Gastroesophageal sphincter (tissue), 4 donors: Measurements from ENCODE around the gene NAALADL2. TPM values are rescaled to one million over a fixed set of nuclear protein-coding genes. Genes with fewer than 3 reads are reported as not detected.

Experiments
- ATAC-seq: fragments of 150-250 bp; one replicate; pipeline ENCODE4 v1.9.1; 2016; ENCODE audit warnings: mild to moderate bottlenecking, moderate library complexity
- H3K27ac ChIP-seq, 4 donors: fragments of 200-600 bp; sonication (generic) in 3 of 4; 1 replicate in 3 of 4; 2 replicates in 1 of 4; pipeline ENCODE4 v1.5.1; 2016 to 2019
- H3K27me3 ChIP-seq: fragments of 200-600 bp; sonication (generic); one replicate; pipeline ENCODE4 v1.5.1; 2019
- H3K36me3 ChIP-seq, 2 donors: fragments of 200-600 bp; sonication (generic); one replicate each; pipeline ENCODE4 v1.5.1; 2019; ENCODE audit warnings: control low read depth in 1 of 2
- H3K4me1 ChIP-seq, 3 donors: fragments of 200-600 bp; sonication (generic); 1 replicate in 2 of 3; 2 replicates in 1 of 3; pipeline ENCODE4 v1.5.1; 2016 to 2019; ENCODE audit warnings: control low read depth in 2 of 3
- H3K4me3 ChIP-seq, 2 donors: fragments of 200-600 bp; sonication (generic); one replicate each; pipeline ENCODE4 v1.5.1; 2019; ENCODE audit warnings: mild to moderate bottlenecking in 1 of 2, moderate library complexity in 1 of 2
- H3K9me3 ChIP-seq, 3 donors: fragments of 200-600 bp; sonication (generic); one replicate each; pipeline ENCODE4 v1.5.1; 2017 to 2019; ENCODE audit warnings: control low read depth in 2 of 3
- CTCF ChIP-seq, 4 experiments: fragments of 200-600 bp in 2 of 4; fragments of 450-650 bp in 2 of 4; sonication (generic) in 1 of 4; IDR thresholded peaks; one replicate each; pipeline ENCODE4 v1.5.1; 2017 to 2019; ENCODE audit warnings: antibody characterized with exemption in 4 of 4, mild to moderate bottlenecking in 2 of 4, moderate library complexity in 2 of 4
- EP300 ChIP-seq: sonication (generic); formaldehyde crosslinking; IDR thresholded peaks from one replicate; pipeline ENCODE4 v1.6.1; 2017; ENCODE audit warnings: antibody characterized with exemption, mild to moderate bottlenecking
- POLR2A ChIP-seq, 2 donors: fragments of 450-650 bp; IDR thresholded peaks; one replicate each; pipeline ENCODE4 v1.6.1; 2017; ENCODE audit warnings: antibody characterized with exemption in 2 of 2, mild to moderate bottlenecking in 2 of 2, moderate library complexity in 1 of 2
- POLR2AphosphoS5 ChIP-seq: sonication (generic); formaldehyde crosslinking; IDR thresholded peaks from one replicate; pipeline ENCODE4 v1.6.1; 2017; ENCODE audit warnings: antibody characterized with exemption
- WGBS, 2 donors: methylation state at CpG; one replicate each; pipeline ENCODE4 v1.1.5; 2018; ENCODE audit warnings: low coverage in 1 of 2; 5-methylcytosine and 5-hydroxymethylcytosine counted together
- total RNA-seq, 4 donors: library from RNA; depleted of rRNA; stranded (reverse); fragments of >200 nt; gene quantifications; one replicate each; pipeline ENCODE4 v1.1.0, GENCODE V29; 2016

NAALADL2 gene
- total RNA-seq, 4 donors from 2014 or later, result 3.1 to 7.4 (median 6.2) TPM

GRCh38 chr3:175743733-175744400, 884.7 kb downstream of the NAALADL2 start:
- TF ChIP-seq POLR2A (IDR thresholded peaks at IDR 0.05) (no peak), EP300 (no peak), POLR2AphosphoS5 (no peak), CTCF (IDR thresholded peaks at IDR 0.05) (no peak)
- Histone ChIP-seq H3K4me3 (no peak overlapping the region), H3K9me3 (no peaks in the 10 kb centered on the region), H3K36me3 (no peaks in the 10 kb centered on the region), H3K27ac (no peak overlapping the region), H3K27me3 (no peaks in the 10 kb centered on the region), H3K4me1 (no peaks in the 10 kb centered on the region)
- WGBS, 2 donors, result 88 to 90% methylated on average over 5 of the region's 5 CpGs
- ATAC-seq, result no peak

- no peak for ATAC-seq
- TF ChIP-seq CTCF (IDR thresholded peaks at IDR 0.05) (no peak), POLR2AphosphoS5 (no peak), EP300 (no peak), POLR2A (IDR thresholded peaks at IDR 0.05) (no peak)
- Histone ChIP-seq H3K27me3 (no peaks in the 10 kb centered on the region), H3K9me3 (no peaks in the 10 kb centered on the region), H3K27ac (no peak overlapping the region), H3K4me3 (no peak overlapping the region), H3K36me3 (no peaks in the 10 kb centered on the region), H3K4me1 (no peaks in the 10 kb centered on the region)
- 80 to 97% methylated on average over 2 of the region's 2 CpGs for WGBS, 2 donors
These were observed 887.2 kb downstream of the NAALADL2 start for GRCh38 chr3:175746308-175746707.

GRCh38 chr3:175748087-175748730, 889.1 kb downstream of the NAALADL2 start:
- H3K36me3 ChIP-seq, result no peaks in the 10 kb centered on the region
- no peak for ATAC-seq
- H3K9me3 ChIP-seq, result no peaks in the 10 kb centered on the region
- H3K27ac ChIP-seq, result no peak overlapping the region
- H3K27me3 ChIP-seq, result no peaks in the 10 kb centered on the region
- TF ChIP-seq POLR2AphosphoS5 (no peak), EP300 (no peak), POLR2A (IDR thresholded peaks at IDR 0.05) (no peak), CTCF (IDR thresholded peaks at IDR 0.05) (no peak)
- H3K4me1 ChIP-seq, result no peaks in the 10 kb centered on the region
- no peak overlapping the region for H3K4me3 ChIP-seq
- 90 to 91% methylated on average over 3 of the region's 3 CpGs for WGBS, 2 donors

GRCh38 chr3:175749981-175750380, 890.8 kb downstream of the NAALADL2 start:
- H3K4me1 ChIP-seq, result no peaks in the 10 kb centered on the region
- no peak overlapping the region for H3K27ac ChIP-seq
- TF ChIP-seq EP300, result no peak
- TF ChIP-seq POLR2A (IDR thresholded peaks at IDR 0.05), result no peak
- TF ChIP-seq CTCF (IDR thresholded peaks at IDR 0.05), result no peak
- no peak for TF ChIP-seq POLR2AphosphoS5
- no peaks in the 10 kb centered on the region for H3K36me3 ChIP-seq
- H3K4me3 ChIP-seq, result no peak overlapping the region
- no peaks in the 10 kb centered on the region for H3K9me3 ChIP-seq
- 63% methylated on average over 2 of the region's 2 CpGs; no CpG with 5 or more reads in 1 of the 2 donors for WGBS, 2 donors
- H3K27me3 ChIP-seq, result no peaks in the 10 kb centered on the region
- no peak for ATAC-seq

- H3K27ac ChIP-seq, result no peak overlapping the region
- H3K9me3 ChIP-seq, result no peaks in the 10 kb centered on the region
- H3K4me1 ChIP-seq, result no peaks in the 10 kb centered on the region
- no peak overlapping the region for H3K4me3 ChIP-seq
- no peaks in the 10 kb centered on the region for H3K36me3 ChIP-seq
- 92 to 93% methylated on average over 2 of the region's 2 CpGs for WGBS, 2 donors
- TF ChIP-seq POLR2AphosphoS5, result no peak
- TF ChIP-seq EP300, result no peak
- no peak for TF ChIP-seq CTCF (IDR thresholded peaks at IDR 0.05)
- TF ChIP-seq POLR2A (IDR thresholded peaks at IDR 0.05), result no peak
- H3K27me3 ChIP-seq, result no peaks in the 10 kb centered on the region
- ATAC-seq, result no peak
These were observed 892.0 kb downstream of the NAALADL2 start for GRCh38 chr3:175751089-175751488.
